ENCODE measurements around the gene MRPS22.
A peak's percentile ranks its signal among the peaks of the same experiment; 100 is the strongest.

The MRPS22 gene

GRCh38 chr3:139343895-139344856 is at the start of gene MRPS22:
MRPS22 (plus strand) TSS chr3:139344020; CDS start chr3:139344027, 7 bp downstream.
- peak; percentile 73 for DNase-seq (ENCODE audit: low read depth)

DNA sequence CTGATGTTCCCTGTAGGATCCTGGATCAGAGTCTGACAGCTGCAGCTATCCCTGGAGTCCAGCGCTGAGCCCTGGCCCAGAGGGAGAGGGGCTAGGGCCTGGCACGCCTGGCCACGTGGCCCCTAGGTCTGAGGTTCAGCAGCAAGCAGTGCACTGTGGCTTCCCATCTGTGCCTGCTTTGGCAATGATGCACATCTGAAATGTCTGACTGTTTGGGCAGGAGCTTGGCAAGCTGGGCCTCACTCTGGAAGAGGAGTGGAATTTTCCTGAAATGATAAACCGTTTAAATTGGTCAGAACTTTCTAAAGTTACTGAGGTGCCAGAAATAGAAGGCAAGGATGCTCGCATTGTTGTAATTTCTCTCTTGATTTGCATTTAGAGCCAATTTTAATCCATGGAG is 48.8 kb upstream of the MRPS22 start:
- no peak for DNase-seq (ENCODE audit: low read depth)

DNA sequence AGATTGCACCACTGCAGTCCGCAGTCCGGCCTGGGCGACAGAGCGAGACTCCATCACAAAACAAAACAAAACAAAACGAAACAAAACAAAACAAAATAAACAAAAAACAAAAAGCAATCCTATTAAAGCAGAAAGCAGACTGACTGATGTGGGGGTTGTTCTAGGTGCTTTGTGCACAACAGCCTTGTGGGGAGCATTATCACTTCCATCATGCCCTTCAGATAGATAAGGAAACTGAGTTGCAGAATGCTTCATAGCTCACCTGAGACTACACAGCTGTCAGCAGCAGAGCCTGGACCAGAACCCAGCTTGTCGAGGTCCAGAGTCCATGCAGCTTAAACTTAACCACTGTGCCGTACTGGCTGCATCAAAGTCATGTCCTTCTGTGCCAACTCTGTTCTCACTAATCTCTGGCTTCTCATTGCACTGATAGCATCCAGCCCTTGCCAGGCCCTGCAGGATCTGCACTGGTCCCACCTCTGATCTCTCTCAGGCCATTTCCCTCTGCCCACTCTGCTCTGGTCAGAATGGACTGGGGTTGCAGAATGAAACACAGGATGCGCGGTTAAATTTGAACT is 47.6 kb upstream of the MRPS22 start:
- DNase-seq (ENCODE audit: low read depth), result no peak

DNA sequence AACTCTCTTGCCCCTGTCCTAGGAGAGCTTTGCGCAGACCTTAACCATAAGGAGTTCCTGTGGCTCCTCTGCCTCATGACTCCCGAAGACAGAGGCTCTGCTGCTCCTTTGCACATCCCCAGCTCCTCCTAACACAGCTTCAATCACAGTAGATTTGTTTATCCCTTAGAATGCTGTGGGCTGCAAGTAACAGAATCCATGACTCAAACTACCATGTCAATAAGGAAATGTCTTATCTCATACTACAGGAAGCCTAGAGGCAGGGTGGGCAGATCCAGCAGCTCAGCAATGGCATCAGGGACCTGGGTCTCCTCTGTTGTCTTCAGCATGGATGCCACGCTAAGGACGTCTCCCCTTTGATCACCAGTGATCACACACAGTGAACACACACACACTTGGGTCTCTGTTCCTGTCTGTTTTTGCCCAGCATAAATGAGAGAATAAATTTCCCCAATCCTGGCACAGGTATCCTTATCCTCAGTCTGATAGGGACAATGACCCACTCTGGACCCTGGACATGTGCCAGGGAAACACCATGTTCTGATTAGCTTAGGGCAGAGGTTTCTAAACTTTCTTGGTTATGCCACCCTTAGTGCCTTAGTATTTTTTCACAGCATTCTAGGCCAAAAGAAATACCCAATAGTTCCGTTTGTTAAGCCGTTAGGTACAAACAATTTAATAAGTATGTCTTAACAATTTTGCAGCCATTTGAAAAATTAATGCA is 46.1 kb upstream of the MRPS22 start:
- no peak for DNase-seq (ENCODE audit: low read depth)

DNA sequence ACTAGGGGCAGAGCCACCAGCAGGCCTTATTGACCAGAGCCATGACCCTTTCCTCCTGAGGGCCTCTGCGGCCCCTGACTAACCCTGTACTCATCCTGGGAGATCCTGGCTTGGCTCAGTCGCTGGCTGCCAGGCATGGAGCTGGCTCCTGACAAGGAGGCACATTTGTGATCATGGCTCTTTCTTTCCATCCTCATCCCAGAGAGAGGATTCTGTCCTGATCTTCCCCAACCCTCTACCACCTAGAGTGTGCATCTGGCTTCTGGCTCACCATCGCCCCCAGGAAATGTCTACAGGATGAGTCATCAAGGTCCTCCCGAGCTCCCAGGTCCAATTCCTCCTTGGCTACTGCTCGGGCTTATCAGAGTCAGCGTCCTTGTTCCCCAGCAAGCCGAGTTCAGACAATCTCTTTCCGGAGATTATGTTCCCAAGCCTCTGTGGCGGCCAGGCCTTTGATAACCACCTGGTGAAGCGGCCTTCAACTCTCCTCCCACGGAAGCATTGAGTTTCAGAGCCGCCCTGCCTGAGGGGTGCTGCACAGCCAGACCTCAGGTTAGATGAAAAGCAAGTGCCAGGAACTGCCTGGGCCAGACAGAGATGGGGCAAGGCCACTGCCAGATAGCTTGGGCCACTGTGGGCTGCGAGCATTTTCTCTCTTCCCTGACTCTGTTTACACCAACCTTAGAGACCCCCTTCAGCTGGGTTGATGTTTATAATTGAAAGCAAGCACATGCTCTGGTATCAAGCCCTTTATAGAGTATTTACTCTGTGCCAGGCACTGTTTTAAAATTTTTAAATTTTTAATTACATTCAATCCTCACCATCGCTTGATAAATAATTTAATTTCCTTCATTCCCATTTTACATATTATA is 44.3 kb upstream of the MRPS22 start:
- DNase-seq (ENCODE audit: low read depth), result peak; percentile 32

- no peak for DNase-seq (ENCODE audit: low read depth)
Measured at GRCh38 chr3:139300416-139300815, 43.4 kb upstream of the MRPS22 start.

DNA sequence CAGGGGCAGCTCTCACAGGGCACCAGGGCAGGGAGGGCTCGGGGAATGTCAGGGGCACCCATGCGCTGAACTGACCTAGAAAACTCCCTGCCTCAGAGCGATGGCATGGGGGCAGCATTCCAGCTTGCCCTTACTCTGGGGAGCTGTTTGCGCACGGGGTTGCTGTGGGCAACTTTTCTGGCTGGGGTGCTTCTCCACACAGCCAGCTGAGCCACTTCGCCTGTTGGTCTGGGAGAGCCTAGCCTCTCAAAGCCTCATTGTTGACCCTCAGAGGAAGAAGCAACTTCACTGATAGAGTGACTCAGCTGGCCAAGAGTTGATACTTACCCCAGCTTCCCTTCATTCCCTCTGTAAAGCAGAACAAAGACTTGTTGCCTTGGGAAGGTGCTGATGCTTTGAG is 42.6 kb upstream of the MRPS22 start:
- DNase-seq (ENCODE audit: low read depth), result no peak

DNA sequence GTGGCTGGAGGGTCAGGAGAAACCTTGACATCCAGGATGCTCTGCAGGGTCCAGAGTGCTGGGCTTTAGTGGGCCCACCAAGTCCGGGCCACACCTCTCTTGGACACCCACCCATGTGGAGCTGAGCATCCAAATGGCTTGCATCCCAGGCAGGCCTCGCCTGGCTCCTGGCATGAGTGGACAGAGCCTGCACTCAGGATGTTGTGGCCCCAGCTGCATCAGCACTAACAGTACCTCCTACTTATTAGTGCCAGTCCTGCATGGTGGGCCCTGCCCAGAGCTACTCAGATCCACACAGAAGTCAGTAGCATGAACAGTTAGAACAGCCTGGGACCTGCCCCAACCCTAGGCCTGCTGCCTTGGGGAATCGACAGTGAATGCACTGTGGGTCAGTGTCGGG is 42.2 kb upstream of the MRPS22 start:
- no peak for DNase-seq (ENCODE audit: low read depth)

GRCh38 chr3:139302084-139302800 is 41.6 kb upstream of the MRPS22 start:
- DNase-seq (ENCODE audit: low read depth), result peak; percentile 98

GRCh38 chr3:139302801-139303113 is 41.1 kb upstream of the MRPS22 start:
- no peak for DNase-seq (ENCODE audit: low read depth)

DNA sequence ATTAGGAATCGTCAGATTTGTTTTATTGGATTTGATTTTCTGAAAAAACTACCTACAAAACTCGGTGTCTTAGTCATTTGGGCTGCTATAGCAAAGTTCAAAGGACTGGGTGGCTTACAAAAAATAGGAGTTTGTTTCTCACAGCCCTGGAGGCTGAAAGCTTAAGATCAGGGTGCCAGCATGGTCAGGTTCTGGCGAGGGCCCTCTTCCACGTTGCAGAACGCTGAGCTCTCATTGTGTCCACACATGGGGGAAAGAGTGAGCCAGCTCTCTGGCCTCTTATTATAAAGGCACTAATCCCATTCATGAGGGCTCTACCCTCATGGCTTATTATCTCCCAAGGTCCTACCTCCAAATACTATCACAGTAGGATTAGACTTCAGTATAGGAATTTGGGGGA is 40.6 kb upstream of the MRPS22 start:
- no peak for DNase-seq (ENCODE audit: low read depth)

- DNase-seq (ENCODE audit: low read depth), result no peak
Measured at GRCh38 chr3:139304383-139304782, 39.4 kb upstream of the MRPS22 start.

- DNase-seq (ENCODE audit: low read depth), result no peak
Measured at GRCh38 chr3:139306078-139306477, 37.7 kb upstream of the MRPS22 start.

DNA sequence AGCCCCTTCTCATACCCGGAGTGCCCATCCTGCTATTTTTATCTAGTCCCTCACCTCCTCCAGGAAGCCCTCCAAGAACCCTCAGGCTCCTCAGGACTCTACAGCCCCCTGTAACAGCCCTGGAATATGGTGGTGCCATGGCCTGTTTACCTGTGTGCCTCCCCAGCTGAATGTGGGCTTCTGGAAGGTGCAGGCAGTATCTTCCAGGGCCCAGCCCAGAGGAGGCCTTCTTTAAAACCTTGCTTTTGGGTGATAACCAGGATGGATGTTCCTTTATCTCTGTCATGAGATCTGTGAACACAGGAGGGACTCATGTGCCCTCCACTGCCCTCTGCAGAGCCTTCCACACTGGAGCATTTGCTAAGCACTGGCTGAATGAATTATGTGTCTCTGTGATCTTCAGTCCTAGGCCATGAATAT is 36.7 kb upstream of the MRPS22 start:
- no peak for DNase-seq (ENCODE audit: low read depth)

DNA sequence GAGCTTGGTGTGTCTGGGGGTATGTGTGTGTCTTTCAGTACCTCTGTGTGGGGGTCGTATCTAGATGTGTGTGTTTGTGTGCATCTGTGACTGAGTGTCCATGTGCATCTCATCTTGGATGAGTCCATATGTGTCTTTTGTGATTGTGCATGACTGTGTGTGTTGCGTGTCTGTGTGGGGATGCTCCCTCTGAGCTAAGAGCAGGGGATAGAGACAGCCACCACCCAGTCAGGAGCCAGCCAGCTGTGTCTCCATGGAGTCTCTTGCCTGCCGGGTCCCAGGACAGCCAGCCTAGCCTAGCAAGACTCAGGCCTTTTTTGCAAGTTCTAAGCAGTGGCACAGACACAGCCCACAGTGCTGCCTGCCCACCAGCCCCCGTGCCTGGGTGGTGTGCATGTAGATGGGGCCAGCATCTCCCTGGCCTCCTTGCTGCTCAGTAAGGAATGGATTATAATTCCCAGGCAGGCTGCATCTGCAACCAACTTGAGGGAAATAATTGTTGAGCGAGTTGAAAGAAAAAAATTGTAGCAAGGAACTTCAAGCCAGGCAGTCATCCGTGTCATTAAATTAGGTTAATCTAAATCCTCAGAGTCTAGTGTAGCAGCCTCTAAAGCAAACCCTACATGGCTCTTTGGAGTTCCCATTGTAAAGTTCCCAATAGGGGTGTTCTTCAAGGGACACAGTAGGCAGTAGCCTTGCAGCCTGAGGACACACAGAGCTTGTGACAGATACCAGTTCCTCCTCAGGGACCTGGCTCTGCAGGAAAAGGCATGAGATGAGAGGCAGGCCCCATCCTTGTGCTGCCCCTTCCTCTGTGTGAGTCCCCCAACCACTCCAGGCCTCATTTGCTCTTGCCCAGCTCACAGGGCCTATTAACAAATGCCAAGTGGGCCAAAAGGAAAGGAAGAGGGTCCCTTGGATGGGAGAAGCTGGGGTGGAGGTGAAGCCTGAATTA is 35.9 kb upstream of the MRPS22 start:
- no peak for DNase-seq (ENCODE audit: low read depth)

- no peak for DNase-seq (ENCODE audit: low read depth)
Measured at GRCh38 chr3:139308560-139308959, 35.3 kb upstream of the MRPS22 start.

- no peak for DNase-seq (ENCODE audit: low read depth)
Measured at GRCh38 chr3:139309061-139309591, 34.7 kb upstream of the MRPS22 start.

- DNase-seq (ENCODE audit: low read depth), result no peak
Measured at GRCh38 chr3:139309880-139310279, 33.9 kb upstream of the MRPS22 start.

- DNase-seq (ENCODE audit: low read depth), result peak; percentile 46
Measured at GRCh38 chr3:139310474-139310933, 33.3 kb upstream of the MRPS22 start.

- no peak for DNase-seq (ENCODE audit: low read depth)
Measured at GRCh38 chr3:139311557-139311956, 32.3 kb upstream of the MRPS22 start.
